Panc1 (cell line): ENCODE results near the gene RNGTT. TPM values are rescaled to one million over a fixed set of nuclear protein-coding genes. Genes with fewer than 3 reads are reported as not detected.
"Not testable (repeated sequence)": the region's sequence is repeated elsewhere in the genome, so short reads cannot be mapped to it uniquely, and the experiment has no call there.

Experiments
- ATAC-seq: fragments of 200-7000 bp; cut with Tn5 transposase; 2 replicates; pipeline ENCODE4 v1.9.1; 2020; ENCODE audit warnings: mild to moderate bottlenecking, moderate library complexity
- BruUV-seq: library from RNA; stranded (reverse); fragments of 400-500 nt; replicated peaks from 2 replicates; lab custom pipeline; 2021; lab: Mats Ljungman, UMichigan
- CTCF ChIA-PET: fragments of 300-600 bp; sonication (Branson Sonifier 250); formaldehyde crosslinking; loops from one replicate; lab custom pipeline; 2022; ENCODE audit warnings: antibody characterized with exemption; lab: Charles Lee
- POLR2A ChIA-PET: fragments of 300-600 bp; sonication (Branson Sonifier 250); formaldehyde crosslinking; loops from one replicate; lab custom pipeline; 2022; ENCODE audit warnings: antibody characterized with exemption; lab: Charles Lee
- DNase-seq: peaks from one replicate; pipeline ENCODE4 v3.0.0-alpha.2; 2010; ENCODE audit warnings: low read depth, low spot score
- H3K27ac ChIP-seq: 2 replicates; pipeline ENCODE4 v1.5.1; 2011; ENCODE audit warnings: mild to moderate bottlenecking, low read length, inconsistent platforms
- H3K27me3 ChIP-seq: fragments of 200-500 bp; sonication (Bioruptor generic); 2 replicates; pipeline ENCODE4 v1.6.0; 2014; ENCODE audit warnings: low read length, inconsistent platforms; ENCODE audit not compliant: control insufficient read depth, insufficient read depth
- H3K36me3 ChIP-seq: fragments of 200-500 bp; sonication (Bioruptor generic); 2 replicates; pipeline ENCODE4 v1.5.1; 2014; ENCODE audit warnings: inconsistent platforms, mild to moderate bottlenecking, low read length, moderate library complexity; ENCODE audit not compliant: control insufficient read depth, insufficient read depth
- H3K4me1 ChIP-seq: 2 replicates; pipeline ENCODE4 v1.5.1; 2011; ENCODE audit warnings: inconsistent platforms, mild to moderate bottlenecking, low read length, moderate library complexity; ENCODE audit not compliant: control insufficient read depth, insufficient read depth
- H3K4me3 ChIP-seq, 2 experiments: 2 replicates each; pipeline ENCODE4 v1.5.1; 2011 to 2012; ENCODE audit warnings: low read depth in 2 of 2, low read length in 2 of 2, mild to moderate bottlenecking in 2 of 2, inconsistent platforms in 1 of 2, moderate library complexity in 1 of 2
- H3K9me3 ChIP-seq: fragments of 200-500 bp; sonication (Bioruptor generic); 2 replicates; pipeline ENCODE4 v1.5.1; 2014; ENCODE audit warnings: low read depth, mild to moderate bottlenecking, inconsistent platforms, low read length, moderate library complexity; ENCODE audit not compliant: control insufficient read depth, insufficient read depth
- CTCF ChIP-seq: fragments of 450-650 bp; IDR thresholded peaks from 2 replicates; pipeline ENCODE4 v1.5.1; 2017; ENCODE audit warnings: mild to moderate bottlenecking
- POLR2AphosphoS5 ChIP-seq: IDR thresholded peaks from 2 replicates; pipeline ENCODE4 v1.6.1; 2012; ENCODE audit warnings: mild to moderate bottlenecking, low read depth, low read length, moderate library complexity
- REST ChIP-seq, 2 experiments: IDR thresholded peaks; 2 replicates each; pipeline ENCODE4 v1.6.1; 2011 to 2012; ENCODE audit warnings: low read depth in 2 of 2, control low read depth in 1 of 2, low read length in 1 of 2, mild to moderate bottlenecking in 1 of 2, moderate library complexity in 1 of 2; ENCODE audit not compliant: insufficient read depth in 1 of 2
- SIN3A ChIP-seq: IDR thresholded peaks from 2 replicates; pipeline ENCODE4 v1.6.1; 2012; ENCODE audit warnings: low read depth, mild to moderate bottlenecking, low read length, moderate library complexity, borderline replicate concordance; ENCODE audit not compliant: insufficient read depth
- TCF7L2 ChIP-seq: IDR thresholded peaks from 2 replicates; pipeline ENCODE4 v1.6.1; 2011; ENCODE audit warnings: mild to moderate bottlenecking, low read depth, low read length, inconsistent platforms
- in situ Hi-C: cut with HindIII; loops from 2 replicates; pipeline ENCODE4 v1.10.0; 2016; ENCODE audit warnings: low sequenced_read_pairs, low pct_unique_long_range_greater_than_20kb
- intact Hi-C: fragments of 100-400 bp; cut with micrococcal nuclease; formaldehyde crosslinking; loops from one replicate; pipeline ENCODE4 v1.10.0; 2022; ENCODE audit not compliant: unreplicated experiment
- total RNA-seq: library from RNA; stranded (reverse); gene quantifications from one replicate; pipeline ENCODE4 v1.2.1, GENCODE V29; 2021; ENCODE audit not compliant: unreplicated experiment

RNGTT gene
- total RNA-seq, 1 experiment from 2014 or later: 21.2 TPM

- Histone ChIP-seq H3K4me3 (no peak overlapping the region), H3K27me3 (no peaks in the 10 kb centered on the region), H3K36me3 (no peaks in the 10 kb centered on the region), H3K9me3 (no peaks in the 10 kb centered on the region), H3K4me1 (no peaks in the 10 kb centered on the region), H3K27ac (no peak overlapping the region)
- no peak for TF ChIP-seq SIN3A
- TF ChIP-seq CTCF: no peak
- TF ChIP-seq TCF7L2: no peak
- no peak for TF ChIP-seq POLR2AphosphoS5
- TF ChIP-seq REST (IDR thresholded peaks at IDR 0.05; ENCODE audit: insufficient read depth in 1 of 2, low read depth in 2 of 2, low read length in 1 of 2): no peak
- ATAC-seq: no peak
- no TSS peak for BruUV-seq
- intact Hi-C loops (no loop called here), in situ Hi-C loops (no loop called here)
- POLR2A ChIA-PET: no interaction called here
- CTCF ChIA-PET: no interaction called here
- no peak for DNase-seq
These were observed 187.4 kb downstream of the RNGTT start for GRCh38 chr6:88775866-88776571.

- H3K4me1 ChIP-seq, intact Hi-C loops, H3K27ac ChIP-seq, H3K4me3 ChIP-seq, DNase-seq, H3K36me3 ChIP-seq, H3K27me3 ChIP-seq, H3K9me3 ChIP-seq, BruUV-seq, ATAC-seq, in situ Hi-C loops, CTCF ChIA-PET: not testable (repeated sequence)
- POLR2A ChIA-PET: interaction anchor here (0.6 kb wide), 2 partner anchors 9 to 581 kb away, joined by 3 read pairs; no protein-coding TSS in a partner anchor
These were observed 195.3 kb downstream of the RNGTT start for GRCh38 chr6:88768114-88768513.

- TF ChIP-seq REST (IDR thresholded peaks at IDR 0.05; ENCODE audit: insufficient read depth in 1 of 2, low read depth in 2 of 2, low read length in 1 of 2): no peak
- TF ChIP-seq TCF7L2: no peak
- TF ChIP-seq CTCF: no peak
- TF ChIP-seq SIN3A: no peak
- TF ChIP-seq POLR2AphosphoS5: no peak
- ATAC-seq (no peak), DNase-seq (no peak)
- no peaks in the 10 kb centered on the region for H3K4me1 ChIP-seq
- no peaks in the 10 kb centered on the region for H3K36me3 ChIP-seq
- intact Hi-C loops (no loop called here), in situ Hi-C loops (no loop called here)
- POLR2A ChIA-PET: no interaction called here
- no peaks in the 10 kb centered on the region for H3K27me3 ChIP-seq
- no TSS peak for BruUV-seq
- CTCF ChIA-PET: no interaction called here
- H3K9me3 ChIP-seq: no peaks in the 10 kb centered on the region
- no peak overlapping the region for H3K27ac ChIP-seq
- H3K4me3 ChIP-seq: no peak overlapping the region
These were observed 199.3 kb downstream of the RNGTT start for GRCh38 chr6:88764081-88764480.
